ENCODE data around the gene ELMOD1.

- TF ChIP-seq EZH2 (IDR thresholded peaks at IDR 0.05; ENCODE audit: borderline replicate concordance, low read length): no peak
- no peak for TF ChIP-seq CTCF (conservative IDR thresholded peaks at IDR 0.05 in 1 of 2, IDR thresholded peaks at IDR 0.05 in 1 of 2; ENCODE audit: extremely low read depth in 1 of 2, insufficient read depth in 1 of 2, low read depth in 1 of 2, low read length in 2 of 2)
These were observed 87.1 kb downstream of the ELMOD1 start for GRCh38 chr11:107677924-107678631.
